HepG2 (cell line): ENCODE data around the gene KSR1. TPM values are rescaled to one million over a fixed set of nuclear protein-coding genes. Genes with fewer than 3 reads are reported as not detected.

Experiments used
- ARID5B ChIP-seq: IDR thresholded peaks from 2 replicates; pipeline ENCODE4 v1.4.0; 2020; ENCODE audit warnings: mild to moderate bottlenecking, missing genetic modification reagents
- BRD4 ChIP-seq: sonication (generic); formaldehyde crosslinking; IDR thresholded peaks from 2 replicates; pipeline ENCODE4 v1.4.0; 2020; ENCODE audit warnings: missing genetic modification reagents
- DNMT3B ChIP-seq: conservative IDR thresholded peaks from 2 replicates; pipeline ENCODE4 v1.6.1; 2016; ENCODE audit warnings: missing biosample characterization, control low read depth
- GFI1 ChIP-seq: sonication (generic); formaldehyde crosslinking; IDR thresholded peaks from 2 replicates; pipeline ENCODE4 v1.5.0; 2020; ENCODE audit warnings: missing genetic modification reagents, mild to moderate bottlenecking, borderline replicate concordance
- GTF2F1 ChIP-seq: fragments of 150-350 bp; IDR thresholded peaks from 2 replicates; pipeline ENCODE4 v1.6.1; 2014; ENCODE audit warnings: low read length
- HDAC2 ChIP-seq: sonication (generic); formaldehyde crosslinking; IDR thresholded peaks from 2 replicates; pipeline ENCODE4 v1.4.0; 2020; ENCODE audit warnings: missing genetic modification reagents
- IRF1 ChIP-seq: sonication (generic); formaldehyde crosslinking; IDR thresholded peaks from 2 replicates; pipeline ENCODE4 v1.4.0; 2020; ENCODE audit warnings: low read depth, mild to moderate bottlenecking, missing genetic modification reagents
- NFE2L1 ChIP-seq: sonication (generic); formaldehyde crosslinking; IDR thresholded peaks from 2 replicates; pipeline ENCODE4 v1.4.0; 2020; ENCODE audit warnings: missing genetic modification reagents, mild to moderate bottlenecking, borderline replicate concordance
- PHF20 ChIP-seq: sonication (generic); formaldehyde crosslinking; IDR thresholded peaks from 2 replicates; pipeline ENCODE4 v1.5.0; 2020; ENCODE audit warnings: mild to moderate bottlenecking, missing genetic modification reagents
- RFX1 ChIP-seq: fragments of 450-650 bp; IDR thresholded peaks from 2 replicates; pipeline ENCODE4 v1.6.1; 2017
- TBP ChIP-seq: sonication (generic); formaldehyde crosslinking; IDR thresholded peaks from 2 replicates; pipeline ENCODE4 v1.5.0; 2020; ENCODE audit warnings: missing genetic modification reagents
- TEF ChIP-seq: sonication (generic); formaldehyde crosslinking; IDR thresholded peaks from 2 replicates; pipeline ENCODE4 v1.5.0; 2020; ENCODE audit warnings: missing genetic modification reagents
- ZMYM3 ChIP-seq: sonication (generic); formaldehyde crosslinking; IDR thresholded peaks from 2 replicates; pipeline ENCODE4 v1.5.1; 2020; ENCODE audit warnings: mild to moderate bottlenecking, missing genetic modification reagents
- ZNF382 ChIP-seq: sonication (generic); formaldehyde crosslinking; IDR thresholded peaks from 2 replicates; pipeline ENCODE4 v1.5.0; 2020; ENCODE audit warnings: missing genetic modification reagents, mild to moderate bottlenecking, borderline replicate concordance
- ZNF564 ChIP-seq: sonication (generic); formaldehyde crosslinking; IDR thresholded peaks from 2 replicates; pipeline ENCODE4 v1.8.1; 2023; ENCODE audit warnings: mild to moderate bottlenecking, missing genetic modification reagents
- ZNF629 ChIP-seq: sonication (generic); formaldehyde crosslinking; conservative IDR thresholded peaks from 2 replicates; pipeline ENCODE4 v1.5.0; 2020; ENCODE audit warnings: missing genetic modification reagents
- ZNF782 ChIP-seq: sonication (generic); formaldehyde crosslinking; IDR thresholded peaks from 2 replicates; pipeline ENCODE4 v1.4.0; 2020; ENCODE audit warnings: missing genetic modification reagents, mild to moderate bottlenecking, borderline replicate concordance
- polyA plus RNA-seq, 8 experiments: library from polyadenylated mRNA; depleted of rRNA in 3 of 8; stranded (reverse) in 7 of 8; unstranded in 1 of 8; fragments of >200 nt; fragmentation: Illumina TruSeq in 4 of 8; extraction: Trizol in 4 of 8; gene quantifications; 2 replicates each; pipeline versions ENCODE4 v1.2.1 to v1.2.3, GENCODE V29; 2011 to 2016; ENCODE audit warnings: low read depth in 4 of 8, missing spikeins in 1 of 8, mixed read lengths in 1 of 8; ENCODE audit not compliant: insufficient read depth in 1 of 8
- total RNA-seq, 5 experiments: library from RNA; depleted of rRNA; stranded (reverse); fragments of >200 nt; fragmentation: Illumina TruSeq; extraction: Trizol; gene quantifications; 2 replicates each; pipeline ENCODE4 v1.2.3, GENCODE V29; 2016; ENCODE audit warnings: low read depth in 1 of 5
- TF ChIP-seq, protein P1 (sequence below): sonication (generic); formaldehyde crosslinking; IDR thresholded peaks from 2 replicates; pipeline ENCODE4 v1.4.0; 2020; ENCODE audit warnings: missing genetic modification reagents, mild to moderate bottlenecking, borderline replicate concordance
- TF ChIP-seq, protein P2 (sequence below): IDR thresholded peaks from 2 replicates; pipeline ENCODE4 v1.6.1; 2016; ENCODE audit warnings: low read depth, borderline replicate concordance
- TF ChIP-seq, protein P3 (sequence below): sonication (generic); formaldehyde crosslinking; IDR thresholded peaks from 2 replicates; pipeline ENCODE4 v1.4.0; 2020; ENCODE audit warnings: missing genetic modification reagents
- TF ChIP-seq, protein P4 (sequence below): sonication (generic); formaldehyde crosslinking; IDR thresholded peaks from 2 replicates; pipeline ENCODE4 v1.4.0; 2020; ENCODE audit warnings: mild to moderate bottlenecking, missing genetic modification reagents

Gene KSR1
- total and polyA plus RNA-seq, 2 of the 13 experiments (the other 11 are each of a cell fraction or from before 2014, with no cell fraction given) = 10.1 to 16.6 TPM

DNA sequence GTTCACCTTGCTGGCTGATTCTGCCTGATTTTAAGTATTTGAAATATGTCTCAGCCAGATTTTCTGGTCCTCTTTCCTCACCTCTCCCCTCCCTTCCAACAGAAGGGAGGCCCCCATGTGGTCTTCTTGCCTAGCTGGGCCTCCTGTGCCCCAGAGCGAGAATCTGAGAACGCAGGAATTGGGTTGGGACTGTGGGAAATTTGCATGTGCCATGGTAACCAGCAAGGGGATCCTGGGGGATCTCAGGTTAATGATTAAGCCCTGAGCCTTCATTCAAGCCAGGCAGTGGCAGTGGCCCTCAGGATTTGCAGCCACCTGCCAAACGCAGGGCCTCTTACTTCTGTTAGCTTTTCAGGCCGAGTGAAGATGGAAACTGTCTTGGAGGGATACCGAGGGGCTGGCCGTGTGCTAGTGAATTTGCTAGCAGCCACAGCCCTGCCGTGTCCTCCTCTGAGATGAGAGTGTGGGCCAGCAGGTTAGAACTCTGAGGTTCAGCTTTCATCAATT is 40.2 kb downstream of the KSR1 start (continued):
- TF ChIP-seq TEF (CRISPR knock-in tag) (no peak), HDAC2 (CRISPR knock-in tag) (no peak; the same call in 1 of the 2 replicates), BRD4 (CRISPR knock-in tag) (no peak), IRF1 (CRISPR knock-in tag) (no peak), ARID5B (CRISPR knock-in tag) (peak; percentile 55; the same call in 1 of the 2 replicates), NFE2L1 (CRISPR knock-in tag) (no peak), GFI1 (CRISPR knock-in tag) (0 out of 2 replicates have a peak, but pooled peaks have one; percentile 27), ZNF629 (CRISPR knock-in tag) (no peak), TBP (no peak), PHF20 (no peak), RFX1 (peak; percentile 66; the same call in 1 of the 2 replicates), ZNF782 (no peak), ZNF564 (CRISPR knock-in tag) (no peak), DNMT3B (CRISPR knock-in tag) (no peak), GTF2F1 (no peak), ZNF382 (no peak), ZMYM3 (CRISPR knock-in tag) (no peak)
- TF ChIP-seq, protein P1, sequence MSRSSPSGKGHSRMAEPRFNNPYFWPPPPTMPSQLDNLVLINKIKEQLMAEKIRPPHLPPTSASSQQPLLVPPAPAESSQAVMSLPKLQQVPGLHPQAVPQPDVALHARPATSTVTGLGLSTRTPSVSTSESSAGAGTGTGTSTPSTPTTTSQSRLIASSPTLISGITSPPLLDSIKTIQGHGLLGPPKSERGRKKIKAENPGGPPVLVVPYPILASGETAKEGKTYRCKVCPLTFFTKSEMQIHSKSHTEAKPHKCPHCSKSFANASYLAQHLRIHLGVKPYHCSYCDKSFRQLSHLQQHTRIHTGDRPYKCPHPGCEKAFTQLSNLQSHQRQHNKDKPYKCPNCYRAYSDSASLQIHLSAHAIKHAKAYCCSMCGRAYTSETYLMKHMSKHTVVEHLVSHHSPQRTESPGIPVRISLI (CRISPR knock-in tag) = no peak
- TF ChIP-seq, protein P2, sequence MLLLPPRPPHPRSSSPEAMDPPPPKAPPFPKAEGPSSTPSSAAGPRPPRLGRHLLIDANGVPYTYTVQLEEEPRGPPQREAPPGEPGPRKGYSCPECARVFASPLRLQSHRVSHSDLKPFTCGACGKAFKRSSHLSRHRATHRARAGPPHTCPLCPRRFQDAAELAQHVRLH (CRISPR knock-in tag) = no peak
- TF ChIP-seq, protein P3, sequence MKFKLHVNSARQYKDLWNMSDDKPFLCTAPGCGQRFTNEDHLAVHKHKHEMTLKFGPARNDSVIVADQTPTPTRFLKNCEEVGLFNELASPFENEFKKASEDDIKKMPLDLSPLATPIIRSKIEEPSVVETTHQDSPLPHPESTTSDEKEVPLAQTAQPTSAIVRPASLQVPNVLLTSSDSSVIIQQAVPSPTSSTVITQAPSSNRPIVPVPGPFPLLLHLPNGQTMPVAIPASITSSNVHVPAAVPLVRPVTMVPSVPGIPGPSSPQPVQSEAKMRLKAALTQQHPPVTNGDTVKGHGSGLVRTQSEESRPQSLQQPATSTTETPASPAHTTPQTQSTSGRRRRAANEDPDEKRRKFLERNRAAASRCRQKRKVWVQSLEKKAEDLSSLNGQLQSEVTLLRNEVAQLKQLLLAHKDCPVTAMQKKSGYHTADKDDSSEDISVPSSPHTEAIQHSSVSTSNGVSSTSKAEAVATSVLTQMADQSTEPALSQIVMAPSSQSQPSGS (CRISPR knock-in tag) = no peak
- TF ChIP-seq, protein P4, sequence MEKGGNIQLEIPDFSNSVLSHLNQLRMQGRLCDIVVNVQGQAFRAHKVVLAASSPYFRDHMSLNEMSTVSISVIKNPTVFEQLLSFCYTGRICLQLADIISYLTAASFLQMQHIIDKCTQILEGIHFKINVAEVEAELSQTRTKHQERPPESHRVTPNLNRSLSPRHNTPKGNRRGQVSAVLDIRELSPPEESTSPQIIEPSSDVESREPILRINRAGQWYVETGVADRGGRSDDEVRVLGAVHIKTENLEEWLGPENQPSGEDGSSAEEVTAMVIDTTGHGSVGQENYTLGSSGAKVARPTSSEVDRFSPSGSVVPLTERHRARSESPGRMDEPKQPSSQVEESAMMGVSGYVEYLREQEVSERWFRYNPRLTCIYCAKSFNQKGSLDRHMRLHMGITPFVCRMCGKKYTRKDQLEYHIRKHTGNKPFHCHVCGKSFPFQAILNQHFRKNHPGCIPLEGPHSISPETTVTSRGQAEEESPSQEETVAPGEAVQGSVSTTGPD = no peak
